ENCODE data around the gene SHC3.

Gene SHC3

GRCh38 chr9:89104821-89105220 is 73.8 kb downstream of the SHC3 start:
- no peak for DNase-seq

- DNase-seq, result no peak
Measured at GRCh38 chr9:89097219-89097618, 81.4 kb downstream of the SHC3 start.

GRCh38 chr9:89096807-89097206 is 81.8 kb downstream of the SHC3 start:
- no peak for DNase-seq

- no peak for DNase-seq
Measured at GRCh38 chr9:89095761-89096528, 82.7 kb downstream of the SHC3 start.

GRCh38 chr9:89093201-89093975 is 85.2 kb downstream of the SHC3 start:
- no peak for DNase-seq

GRCh38 chr9:89089176-89089575 is 89.4 kb downstream of the SHC3 start:
- no peak for DNase-seq

- no peak for DNase-seq
Measured at GRCh38 chr9:89083626-89084025, 95.0 kb downstream of the SHC3 start.

- no peak for DNase-seq
Measured at GRCh38 chr9:89080193-89080592, 98.4 kb downstream of the SHC3 start.

- no peak for DNase-seq
Measured at GRCh38 chr9:89079391-89079790, 99.2 kb downstream of the SHC3 start.

GRCh38 chr9:89078860-89079259 is 99.8 kb downstream of the SHC3 start:
- no peak for DNase-seq

GRCh38 chr9:89078421-89078820 is 100.2 kb downstream of the SHC3 start:
- DNase-seq, result no peak

- DNase-seq, result no peak
Measured at GRCh38 chr9:89077519-89077918, 101.1 kb downstream of the SHC3 start.

GRCh38 chr9:89073397-89073796 is 105.2 kb downstream of the SHC3 start:
- no peak for DNase-seq

GRCh38 chr9:89071591-89071990 is 107.0 kb downstream of the SHC3 start:
- DNase-seq, result no peak

GRCh38 chr9:89066835-89067234 is 111.8 kb downstream of the SHC3 start:
- no peak for DNase-seq

GRCh38 chr9:89065921-89066320 is 112.7 kb downstream of the SHC3 start:
- no peak for DNase-seq

GRCh38 chr9:89060790-89061189 is 117.8 kb downstream of the SHC3 start:
- DNase-seq, result no peak

- DNase-seq, result no peak
Measured at GRCh38 chr9:89059925-89060506, 118.6 kb downstream of the SHC3 start.

GRCh38 chr9:89058906-89059305 is 119.7 kb downstream of the SHC3 start:
- no peak for DNase-seq

GRCh38 chr9:89054865-89055495 is 123.6 kb downstream of the SHC3 start:
- no peak for DNase-seq

- DNase-seq, result no peak
Measured at GRCh38 chr9:89053301-89053700, 125.3 kb downstream of the SHC3 start.

GRCh38 chr9:89052470-89053097 is 126.0 kb downstream of the SHC3 start:
- DNase-seq, result no peak

GRCh38 chr9:89051421-89052025 is 127.1 kb downstream of the SHC3 start:
- DNase-seq, result no peak

Data from NCI-H2227 treated with DMSO at 0.1 percent for 48 hours (cell line).